OCI-LY1 (cell line): ENCODE measurements around the gene MLLT3.

Experiments used
- CTCF ChIP-seq: fragments of 200-600 bp; sonication (generic), shearing (Covaris generic); IDR thresholded peaks from 2 replicates; pipeline ENCODE4 v1.5.1; 2017; ENCODE audit warnings: mild to moderate bottlenecking, antibody characterized with exemption, low read length, moderate library complexity, mixed read lengths
- EZH2 ChIP-seq: fragments of 200-600 bp; sonication (generic), shearing (Covaris generic); IDR thresholded peaks from 2 replicates; pipeline ENCODE4 v1.8.0; 2017; ENCODE audit warnings: borderline replicate concordance, mixed run types, mild to moderate bottlenecking, antibody characterized with exemption, low read length, moderate library complexity, mixed read lengths

DNA sequence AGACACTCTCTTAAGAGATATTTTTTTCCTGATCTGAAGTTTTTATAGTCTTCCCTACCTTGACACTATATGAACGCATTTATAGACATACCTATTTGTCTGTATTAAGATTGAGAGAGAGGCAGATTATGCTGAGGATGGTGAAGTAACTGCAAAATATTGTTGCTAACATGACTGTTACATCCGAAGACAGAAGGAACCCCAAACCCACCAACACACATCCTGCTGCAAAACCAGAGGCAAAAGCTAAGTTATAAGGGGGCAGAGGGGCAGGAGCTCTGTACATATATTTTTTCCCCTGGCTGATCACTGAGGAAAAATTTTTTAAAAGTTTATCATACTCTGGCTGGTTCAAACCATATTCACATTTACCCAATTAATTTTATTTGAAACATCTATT is 279.0 kb downstream of the MLLT3 start:
- TF ChIP-seq CTCF (no peak), EZH2 (no peak)
